Astrocyte of the spinal cord (primary cell): ENCODE results near the gene INPP5F.

Experiments used
- DNase-seq: peaks from one replicate; pipeline ENCODE4 v3.0.0; 2011; ENCODE audit warnings: low read depth, low spot score
- H3K4me3 ChIP-seq: 2 replicates; pipeline ENCODE4 v1.5.1; 2011; ENCODE audit warnings: low read depth, mild to moderate bottlenecking, low read length, moderate library complexity
- CTCF ChIP-seq: IDR thresholded peaks from 2 replicates; pipeline ENCODE4 v1.5.1; 2012; ENCODE audit warnings: low read depth, mild to moderate bottlenecking, low read length, inconsistent platforms
- in situ Hi-C: cut with HindIII; loops from 2 replicates; pipeline ENCODE4 v1.10.0; 2017; ENCODE audit warnings: low sequenced_read_pairs

INPP5F gene

GRCh38 chr10:119754085-119754484, 28.2 kb downstream of the INPP5F start:
- in situ Hi-C loops = no loop called here
- no peak for DNase-seq
- H3K4me3 ChIP-seq = no peak overlapping the region
- no peak for TF ChIP-seq CTCF

GRCh38 chr10:119754936-119755335, 29.1 kb downstream of the INPP5F start:
- DNase-seq = no peak
- in situ Hi-C loops = no loop called here
- H3K4me3 ChIP-seq = no peak overlapping the region
- TF ChIP-seq CTCF = no peak

GRCh38 chr10:119755446-119755845, 29.6 kb downstream of the INPP5F start:
- in situ Hi-C loops = no loop called here
- TF ChIP-seq CTCF = no peak
- H3K4me3 ChIP-seq = no peak overlapping the region
- DNase-seq = peak; percentile 36

- in situ Hi-C loops = no loop called here
Observed at GRCh38 chr10:119758448-119759195, 32.8 kb downstream of the INPP5F start.

GRCh38 chr10:119759832-119760231, 34.0 kb downstream of the INPP5F start:
- in situ Hi-C loops = no loop called here
- no peak overlapping the region for H3K4me3 ChIP-seq
- peak; percentile 39 for DNase-seq
- no peak for TF ChIP-seq CTCF

More at GRCh38 chr10:119758448-119759195, 32.8 kb downstream of the INPP5F start:
- no peak for TF ChIP-seq CTCF
- no peak for DNase-seq
- no peak overlapping the region for H3K4me3 ChIP-seq

- in situ Hi-C loops = no loop called here
- DNase-seq = peak; percentile 78
- H3K4me3 ChIP-seq = no peak overlapping the region
- no peak for TF ChIP-seq CTCF
Observed at GRCh38 chr10:119761106-119761505, 35.3 kb downstream of the INPP5F start.
